HepG2 (cell line): ENCODE data around the gene PGC. TPM values are rescaled to one million over a fixed set of nuclear protein-coding genes. Genes with fewer than 3 reads are reported as not detected.

Experiments used
- AGO1 ChIP-seq: fragments of 200-400 bp; formaldehyde crosslinking; IDR thresholded peaks from 2 replicates; pipeline ENCODE4 v1.6.1; 2017; ENCODE audit warnings: mild to moderate bottlenecking, low read depth, low read length, moderate library complexity; ENCODE audit not compliant: poor library complexity, severe bottlenecking
- AKAP8 ChIP-seq: sonication (generic); formaldehyde crosslinking; IDR thresholded peaks from 2 replicates; pipeline ENCODE4 v1.5.1; 2020; ENCODE audit warnings: mild to moderate bottlenecking, missing genetic modification reagents
- CREB1 ChIP-seq, 2 experiments: fragments of 450-650 bp in 1 of 2; IDR thresholded peaks; 2 replicates each; pipeline ENCODE4 v1.6.1; 2016 to 2017; ENCODE audit warnings: control low read depth in 1 of 2, mild to moderate bottlenecking in 1 of 2, missing compliant biosample characterization in 1 of 2, missing genetic modification characterization in 1 of 2
- JUN ChIP-seq: sonication (generic); formaldehyde crosslinking; IDR thresholded peaks from 2 replicates; pipeline ENCODE4 v1.4.0; 2020; ENCODE audit warnings: mild to moderate bottlenecking, missing genetic modification reagents
- NR2F1 ChIP-seq, 2 experiments: fragments of 450-650 bp in 1 of 2; formaldehyde crosslinking in 1 of 2; IDR thresholded peaks; 2 replicates each; pipeline versions ENCODE4 v1.5.0 to v1.6.1; 2016 to 2020; ENCODE audit warnings: mild to moderate bottlenecking in 1 of 2, missing compliant biosample characterization in 1 of 2, missing genetic modification reagents in 1 of 2, moderate library complexity in 1 of 2
- RNF2 ChIP-seq: fragments of 450-650 bp; conservative IDR thresholded peaks from 2 replicates; pipeline ENCODE4 v1.6.1; 2016; ENCODE audit warnings: low read depth
- RXRA ChIP-seq: sonication (generic); formaldehyde crosslinking; IDR thresholded peaks from 2 replicates; pipeline ENCODE4 v1.5.1; 2020; ENCODE audit warnings: missing genetic modification reagents
- SMAD3 ChIP-seq: sonication (generic); formaldehyde crosslinking; IDR thresholded peaks from 2 replicates; pipeline ENCODE4 v1.4.0; 2020; ENCODE audit warnings: missing genetic modification reagents
- SUZ12 ChIP-seq: fragments of 150-350 bp; IDR thresholded peaks from 2 replicates; pipeline ENCODE4 v1.6.1; 2014; ENCODE audit warnings: low read depth, low read length
- ZFP36 ChIP-seq: fragments of 150-350 bp; IDR thresholded peaks from 2 replicates; pipeline ENCODE4 v1.6.1; 2018; ENCODE audit warnings: borderline replicate concordance, low read length, low read depth; ENCODE audit not compliant: partially characterized antibody
- ZNF12 ChIP-seq: sonication (generic); formaldehyde crosslinking; IDR thresholded peaks from 2 replicates; pipeline ENCODE4 v1.5.0; 2020; ENCODE audit warnings: missing genetic modification reagents
- ZNF256 ChIP-seq: sonication (generic); formaldehyde crosslinking; conservative IDR thresholded peaks from 2 replicates; pipeline ENCODE4 v1.4.0; 2020; ENCODE audit warnings: missing genetic modification reagents
- ZNF432 ChIP-seq: sonication (generic); formaldehyde crosslinking; IDR thresholded peaks from 2 replicates; pipeline ENCODE4 v1.5.0; 2020; ENCODE audit warnings: missing genetic modification reagents, mild to moderate bottlenecking, borderline replicate concordance
- ZNF644 ChIP-seq: IDR thresholded peaks from 2 replicates; pipeline ENCODE4 v1.6.1; 2016; ENCODE audit warnings: low read depth
- ZNF839 ChIP-seq: sonication (generic); formaldehyde crosslinking; IDR thresholded peaks from 2 replicates; pipeline ENCODE4 v1.4.0; 2020; ENCODE audit warnings: missing genetic modification reagents, mild to moderate bottlenecking, borderline replicate concordance
- polyA plus RNA-seq, 8 experiments: library from polyadenylated mRNA; depleted of rRNA in 3 of 8; stranded (reverse) in 7 of 8; unstranded in 1 of 8; fragments of >200 nt; fragmentation: Illumina TruSeq in 4 of 8; extraction: Trizol in 4 of 8; gene quantifications; 2 replicates each; pipeline versions ENCODE4 v1.2.1 to v1.2.3, GENCODE V29; 2011 to 2016; ENCODE audit warnings: low read depth in 4 of 8, missing spikeins in 1 of 8, mixed read lengths in 1 of 8; ENCODE audit not compliant: insufficient read depth in 1 of 8
- total RNA-seq, 5 experiments: library from RNA; depleted of rRNA; stranded (reverse); fragments of >200 nt; fragmentation: Illumina TruSeq; extraction: Trizol; gene quantifications; 2 replicates each; pipeline ENCODE4 v1.2.3, GENCODE V29; 2016; ENCODE audit warnings: low read depth in 1 of 5
- TF ChIP-seq, protein P1 (sequence below): sonication (generic); formaldehyde crosslinking; IDR thresholded peaks from 2 replicates; pipeline ENCODE4 v1.8.0; 2022; ENCODE audit warnings: missing genetic modification reagents, mild to moderate bottlenecking, inconsistent platforms, borderline replicate concordance
- TF ChIP-seq, protein P2 (sequence below): sonication (generic); formaldehyde crosslinking; IDR thresholded peaks from 2 replicates; pipeline ENCODE4 v1.4.0; 2020; ENCODE audit warnings: missing genetic modification reagents
- TF ChIP-seq, protein P3 (sequence below): sonication (generic); formaldehyde crosslinking; IDR thresholded peaks from 2 replicates; pipeline ENCODE4 v1.8.1; 2023; ENCODE audit warnings: missing genetic modification reagents, inconsistent platforms, borderline replicate concordance
- TF ChIP-seq, protein P4 (sequence below): sonication (generic); formaldehyde crosslinking; IDR thresholded peaks from 2 replicates; pipeline ENCODE4 v1.4.0; 2020; ENCODE audit warnings: low read depth, missing genetic modification reagents
- TF ChIP-seq, protein P5 (sequence below): sonication (generic); formaldehyde crosslinking; IDR thresholded peaks from 2 replicates; pipeline ENCODE4 v1.5.0; 2020; ENCODE audit warnings: missing genetic modification reagents

Gene PGC
- total and polyA plus RNA-seq, 2 of the 13 experiments (the other 11 are each of a cell fraction or from before 2014, with no cell fraction given): 426 to 502 TPM

DNA sequence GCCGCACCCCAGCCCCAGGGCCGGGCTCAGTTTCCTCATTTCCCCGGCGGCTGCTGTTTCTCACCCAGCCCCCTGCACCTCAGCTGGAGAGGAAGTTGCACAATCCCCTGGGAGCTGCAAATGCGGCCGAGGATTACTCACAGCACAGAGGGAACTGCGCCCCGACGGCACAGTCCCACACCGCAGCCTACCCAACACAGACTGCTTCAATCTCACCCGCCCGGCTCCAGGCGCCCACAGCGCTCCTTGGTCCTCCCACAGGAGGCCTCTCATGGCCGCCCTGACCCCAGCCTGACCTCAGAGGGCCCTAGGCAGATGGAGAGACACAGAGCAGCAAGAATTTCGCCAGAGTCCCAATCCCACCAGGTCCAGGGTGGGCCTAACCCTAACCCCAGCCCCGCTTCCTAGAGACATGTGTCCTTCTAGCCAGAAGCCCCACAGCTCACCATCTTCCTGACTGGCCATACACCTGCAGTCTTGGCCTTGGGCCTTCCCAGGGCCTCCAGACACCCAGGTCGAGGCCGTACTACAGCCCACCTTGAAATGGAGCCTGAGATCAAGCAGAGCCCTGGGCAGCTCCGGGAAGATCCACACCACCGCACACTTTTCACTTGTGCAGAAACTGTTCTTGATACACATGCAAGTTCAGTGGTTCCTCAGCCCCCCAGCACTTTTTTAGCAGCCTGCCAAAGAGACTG is 23.5 kb downstream of the PGC start (continued):
- TF ChIP-seq, protein P1, sequence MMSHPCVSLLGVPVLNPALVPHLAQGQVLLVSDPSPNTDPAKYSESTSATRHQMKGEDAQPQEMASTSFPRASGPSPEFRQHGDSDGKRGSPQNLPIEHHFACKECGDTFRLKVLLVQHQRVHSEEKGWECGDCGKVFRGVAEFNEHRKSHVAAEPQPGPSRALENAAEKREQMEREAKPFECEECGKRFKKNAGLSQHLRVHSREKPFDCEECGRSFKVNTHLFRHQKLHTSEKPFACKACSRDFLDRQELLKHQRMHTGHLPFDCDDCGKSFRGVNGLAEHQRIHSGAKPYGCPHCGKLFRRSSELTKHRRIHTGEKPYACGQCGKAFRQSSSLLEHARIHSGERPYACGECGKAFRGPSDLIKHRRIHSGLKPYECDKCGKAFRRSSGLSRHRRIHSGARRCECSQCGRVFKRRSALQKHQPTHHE (CRISPR knock-in tag): 0 out of 2 replicates have a peak, but pooled peaks have one; percentile 37
- TF ChIP-seq RXRA (CRISPR knock-in tag): peak; percentile 75
- TF ChIP-seq ZNF432 (CRISPR knock-in tag): no peak
- TF ChIP-seq ZFP36: no peak
- TF ChIP-seq ZNF839: no peak
- TF ChIP-seq NR2F1 (CRISPR knock-in tag; IDR thresholded peaks at IDR 0.05): no peak
- no peak for TF ChIP-seq SUZ12
- TF ChIP-seq, protein P2, sequence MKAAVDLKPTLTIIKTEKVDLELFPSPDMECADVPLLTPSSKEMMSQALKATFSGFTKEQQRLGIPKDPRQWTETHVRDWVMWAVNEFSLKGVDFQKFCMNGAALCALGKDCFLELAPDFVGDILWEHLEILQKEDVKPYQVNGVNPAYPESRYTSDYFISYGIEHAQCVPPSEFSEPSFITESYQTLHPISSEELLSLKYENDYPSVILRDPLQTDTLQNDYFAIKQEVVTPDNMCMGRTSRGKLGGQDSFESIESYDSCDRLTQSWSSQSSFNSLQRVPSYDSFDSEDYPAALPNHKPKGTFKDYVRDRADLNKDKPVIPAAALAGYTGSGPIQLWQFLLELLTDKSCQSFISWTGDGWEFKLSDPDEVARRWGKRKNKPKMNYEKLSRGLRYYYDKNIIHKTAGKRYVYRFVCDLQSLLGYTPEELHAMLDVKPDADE: no peak
- 0 out of 2 replicates have a peak, but pooled peaks have one; percentile 35 for TF ChIP-seq ZNF644
- no peak for TF ChIP-seq CREB1 (IDR thresholded peaks at IDR 0.05)
- no peak; the same call in 1 of the 2 replicates for TF ChIP-seq CREB1 (CRISPR knock-in tag; IDR thresholded peaks at IDR 0.05)
- no peak; the same call in 1 of the 2 replicates for TF ChIP-seq SMAD3 (CRISPR knock-in tag)
- TF ChIP-seq, protein P3, sequence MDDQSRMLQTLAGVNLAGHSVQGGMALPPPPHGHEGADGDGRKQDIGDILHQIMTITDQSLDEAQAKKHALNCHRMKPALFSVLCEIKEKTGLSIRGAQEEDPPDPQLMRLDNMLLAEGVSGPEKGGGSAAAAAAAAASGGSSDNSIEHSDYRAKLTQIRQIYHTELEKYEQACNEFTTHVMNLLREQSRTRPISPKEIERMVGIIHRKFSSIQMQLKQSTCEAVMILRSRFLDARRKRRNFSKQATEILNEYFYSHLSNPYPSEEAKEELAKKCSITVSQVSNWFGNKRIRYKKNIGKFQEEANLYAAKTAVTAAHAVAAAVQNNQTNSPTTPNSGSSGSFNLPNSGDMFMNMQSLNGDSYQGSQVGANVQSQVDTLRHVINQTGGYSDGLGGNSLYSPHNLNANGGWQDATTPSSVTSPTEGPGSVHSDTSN (CRISPR knock-in tag): no peak
- TF ChIP-seq AGO1: peak; percentile 28
- TF ChIP-seq, protein P4, sequence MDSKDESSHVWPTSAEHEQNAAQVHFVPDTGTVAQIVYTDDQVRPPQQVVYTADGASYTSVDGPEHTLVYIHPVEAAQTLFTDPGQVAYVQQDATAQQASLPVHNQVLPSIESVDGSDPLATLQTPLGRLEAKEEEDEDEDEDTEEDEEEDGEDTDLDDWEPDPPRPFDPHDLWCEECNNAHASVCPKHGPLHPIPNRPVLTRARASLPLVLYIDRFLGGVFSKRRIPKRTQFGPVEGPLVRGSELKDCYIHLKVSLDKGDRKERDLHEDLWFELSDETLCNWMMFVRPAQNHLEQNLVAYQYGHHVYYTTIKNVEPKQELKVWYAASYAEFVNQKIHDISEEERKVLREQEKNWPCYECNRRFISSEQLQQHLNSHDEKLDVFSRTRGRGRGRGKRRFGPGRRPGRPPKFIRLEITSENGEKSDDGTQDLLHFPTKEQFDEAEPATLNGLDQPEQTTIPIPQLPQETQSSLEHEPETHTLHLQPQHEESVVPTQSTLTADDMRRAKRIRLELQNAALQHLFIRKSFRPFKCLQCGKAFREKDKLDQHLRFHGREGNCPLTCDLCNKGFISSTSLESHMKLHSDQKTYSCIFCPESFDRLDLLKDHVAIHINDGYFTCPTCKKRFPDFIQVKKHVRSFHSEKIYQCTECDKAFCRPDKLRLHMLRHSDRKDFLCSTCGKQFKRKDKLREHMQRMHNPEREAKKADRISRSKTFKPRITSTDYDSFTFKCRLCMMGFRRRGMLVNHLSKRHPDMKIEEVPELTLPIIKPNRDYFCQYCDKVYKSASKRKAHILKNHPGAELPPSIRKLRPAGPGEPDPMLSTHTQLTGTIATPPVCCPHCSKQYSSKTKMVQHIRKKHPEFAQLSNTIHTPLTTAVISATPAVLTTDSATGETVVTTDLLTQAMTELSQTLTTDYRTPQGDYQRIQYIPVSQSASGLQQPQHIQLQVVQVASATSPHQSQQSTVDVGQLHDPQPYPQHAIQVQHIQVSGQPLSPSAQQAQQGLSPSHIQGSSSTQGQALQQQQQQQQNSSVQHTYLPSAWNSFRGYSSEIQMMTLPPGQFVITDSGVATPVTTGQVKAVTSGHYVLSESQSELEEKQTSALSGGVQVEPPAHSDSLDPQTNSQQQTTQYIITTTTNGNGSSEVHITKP (CRISPR knock-in tag): no peak
- TF ChIP-seq JUN (CRISPR knock-in tag): no peak
- peak; percentile 80 for TF ChIP-seq ZNF12
- TF ChIP-seq AKAP8 (CRISPR knock-in tag): no peak
- TF ChIP-seq, protein P5, sequence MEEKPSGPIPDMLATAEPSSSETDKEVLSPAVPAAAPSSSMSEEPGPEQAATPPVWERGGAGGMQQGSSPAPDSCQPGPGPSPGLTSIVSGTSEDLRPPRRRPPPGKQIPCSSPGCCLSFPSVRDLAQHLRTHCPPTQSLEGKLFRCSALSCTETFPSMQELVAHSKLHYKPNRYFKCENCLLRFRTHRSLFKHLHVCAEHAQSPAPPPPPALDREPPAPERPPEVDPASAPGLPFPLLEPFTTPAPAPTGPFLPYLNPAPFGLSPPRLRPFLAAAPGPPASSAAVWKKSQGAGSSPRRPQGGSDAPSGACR: no peak
- TF ChIP-seq RNF2: no peak
- no peak for TF ChIP-seq ZNF256
